SK-N-SH treated with all-trans-retinoic acid at 6 μM for 48 hours (cell line): ENCODE results near the gene SCN7A.

Source experiments
- ARNTL ChIP-seq: fragments of 450-650 bp; formaldehyde crosslinking; IDR thresholded peaks from 2 replicates; pipeline ENCODE4 v1.5.0; 2020; ENCODE audit warnings: low read depth, mild to moderate bottlenecking, moderate library complexity, borderline replicate concordance
- CSDC2 ChIP-seq: fragments of 250-450 bp; sonication (Bioruptor Pico); IDR thresholded peaks from 2 replicates; pipeline ENCODE4 v1.5.0; 2020; ENCODE audit warnings: mild to moderate bottlenecking, moderate library complexity
- PATZ1 ChIP-seq: fragments of 250-450 bp; sonication (Bioruptor Pico); IDR thresholded peaks from 2 replicates; pipeline ENCODE4 v1.8.0; 2020; ENCODE audit warnings: mild to moderate bottlenecking, moderate library complexity, borderline replicate concordance
- PPARA ChIP-seq: fragments of 250-450 bp; sonication (Bioruptor Pico); IDR thresholded peaks from 2 replicates; pipeline ENCODE4 v1.5.0; 2020; ENCODE audit warnings: mild to moderate bottlenecking, borderline replicate concordance
- SNAI2 ChIP-seq: fragments of 250-450 bp; sonication (Bioruptor Pico); IDR thresholded peaks from 2 replicates; pipeline ENCODE4 v1.5.0; 2020; ENCODE audit warnings: mild to moderate bottlenecking, moderate library complexity
- ZFP3 ChIP-seq: fragments of 250-450 bp; sonication (Bioruptor Pico); IDR thresholded peaks from 2 replicates; pipeline ENCODE4 v1.5.0; 2020; ENCODE audit warnings: mild to moderate bottlenecking, moderate library complexity

- TF ChIP-seq ARNTL (CRISPR knock-in tag) (no peak), PATZ1 (CRISPR knock-in tag) (no peak), ZFP3 (CRISPR knock-in tag) (no peak), CSDC2 (no peak), PPARA (CRISPR knock-in tag) (no peak), SNAI2 (CRISPR knock-in tag) (no peak)
Observed at GRCh38 chr2:166376873-166377272, 117.2 kb downstream of the SCN7A start.
